GM18519 (cell line): Measurements from ENCODE around the gene FAM135A.
"Not testable (repeated sequence)": the region's sequence is repeated elsewhere in the genome, so short reads cannot be mapped to it uniquely, and the experiment has no call there.

Source experiments
- ATAC-seq: cut with Tn5 transposase; IDR thresholded peaks from one replicate; pipeline ENCODE4 v1.9.1; 2021; ENCODE audit warnings: mild to moderate bottlenecking, moderate library complexity; ENCODE audit not compliant: unreplicated experiment, low FRiP score

The FAM135A gene

GRCh38 chr6:70601014-70601413 is 187.7 kb downstream of the FAM135A start:
- no peak for ATAC-seq

DNA sequence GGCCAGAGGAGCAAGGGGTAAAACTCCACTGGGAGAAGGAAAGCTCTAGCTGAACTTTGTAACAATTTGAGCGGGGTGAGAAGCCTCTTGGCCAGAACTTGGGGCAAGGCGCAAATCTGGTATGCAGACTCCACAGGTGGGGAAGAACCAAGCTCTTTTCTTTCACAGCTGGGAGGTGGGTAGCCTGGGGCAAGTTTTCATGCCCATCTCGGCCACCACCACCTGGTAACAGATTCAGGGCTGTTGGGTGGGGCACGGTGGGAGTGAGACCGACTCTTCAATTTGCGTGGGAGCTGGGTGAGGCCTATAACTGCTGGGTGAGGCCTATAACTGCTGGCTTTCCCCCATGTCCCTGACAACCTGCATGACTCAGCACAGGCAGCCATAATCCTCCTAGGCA is 190.9 kb downstream of the FAM135A start:
- ATAC-seq: no peak

GRCh38 chr6:70607371-70607770 is 194.1 kb downstream of the FAM135A start:
- ATAC-seq: not testable (repeated sequence)

- ATAC-seq: not testable (repeated sequence)
Measured at GRCh38 chr6:70609181-70609580, 195.9 kb downstream of the FAM135A start.
